ENCODE results near the gene RPL31.

The RPL31 gene

DNA sequence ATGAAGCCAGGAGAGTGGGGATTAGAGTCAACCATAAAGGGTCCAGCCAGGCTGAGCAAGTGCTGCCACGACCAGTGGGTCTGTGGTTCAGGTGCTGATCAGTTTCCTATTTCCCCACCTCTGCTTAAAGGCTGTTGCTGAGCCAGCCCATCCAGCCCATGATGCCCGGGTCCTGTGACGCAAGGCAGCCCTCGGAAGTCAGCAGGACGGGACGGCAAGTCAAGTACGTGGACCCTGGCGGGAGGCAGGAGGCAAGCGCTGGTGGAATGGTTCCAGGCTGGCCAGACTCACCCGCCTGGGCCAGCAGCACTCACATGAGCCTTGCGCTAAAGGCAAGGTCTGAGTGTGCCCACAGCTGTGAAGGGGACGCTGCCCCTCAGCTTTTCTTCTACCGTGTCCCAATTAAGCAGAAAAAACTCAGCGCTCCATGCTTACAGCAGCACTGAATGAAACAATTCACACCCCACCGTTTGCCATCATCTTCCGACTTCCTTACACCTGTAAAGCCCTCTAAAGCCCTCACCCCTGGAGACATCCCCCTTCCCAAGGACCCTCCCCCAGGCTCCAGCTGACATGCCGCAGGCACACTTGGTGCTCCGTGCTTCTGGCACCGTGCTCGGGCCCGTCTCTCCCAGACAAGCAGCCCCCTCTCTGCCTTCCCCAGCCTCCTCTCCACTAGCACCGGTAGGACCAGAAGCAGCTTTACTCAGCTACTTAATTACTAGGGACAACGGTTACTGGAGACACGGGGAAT lies 11.3 kb upstream of the RPL31 start:
- H3K4me3 ChIP-seq = no peak overlapping the region
- H3K27ac ChIP-seq = no peak overlapping the region

DNA sequence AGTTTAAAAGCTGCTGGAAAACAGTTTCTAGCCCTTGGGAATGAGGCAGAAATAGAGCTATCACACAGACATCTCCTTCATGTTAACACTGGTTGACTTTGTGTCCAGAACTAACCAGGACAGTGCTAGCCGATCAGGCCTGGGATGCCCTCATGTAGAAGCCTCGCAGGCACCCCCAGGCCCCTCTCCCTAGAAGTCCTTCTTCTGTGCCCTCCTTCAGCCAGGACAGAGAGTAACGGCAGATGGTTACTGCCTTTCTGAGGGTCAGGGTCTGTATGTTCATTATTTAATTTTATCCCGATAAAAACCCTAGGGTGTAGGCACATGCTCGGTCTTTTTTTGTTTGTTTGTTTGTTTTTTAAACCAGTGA lies 10.7 kb upstream of the RPL31 start:
- H3K27ac ChIP-seq = no peak overlapping the region
- H3K4me3 ChIP-seq = no peak overlapping the region

DNA sequence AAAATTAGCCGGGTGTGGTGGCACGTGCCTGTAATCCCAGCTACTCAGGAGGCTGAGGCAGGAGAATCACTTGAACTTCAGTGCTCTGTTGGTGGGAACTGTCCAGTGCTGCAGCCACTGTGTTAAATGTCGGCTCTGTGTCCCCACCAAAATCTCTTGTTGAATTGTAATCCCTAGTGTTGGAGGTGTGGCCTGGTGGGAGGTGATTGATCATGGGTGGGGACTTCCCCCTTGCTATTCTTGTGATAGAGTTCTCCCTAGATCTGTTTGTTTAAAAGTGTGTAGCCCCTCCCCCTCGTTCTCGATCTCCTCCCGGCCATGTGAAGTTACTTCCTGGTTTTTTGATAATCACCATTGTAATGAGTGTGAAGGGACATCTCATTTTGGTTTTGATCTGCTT lies 9.8 kb upstream of the RPL31 start:
- H3K4me3 ChIP-seq = no peak overlapping the region
- H3K27ac ChIP-seq = no peak overlapping the region

DNA sequence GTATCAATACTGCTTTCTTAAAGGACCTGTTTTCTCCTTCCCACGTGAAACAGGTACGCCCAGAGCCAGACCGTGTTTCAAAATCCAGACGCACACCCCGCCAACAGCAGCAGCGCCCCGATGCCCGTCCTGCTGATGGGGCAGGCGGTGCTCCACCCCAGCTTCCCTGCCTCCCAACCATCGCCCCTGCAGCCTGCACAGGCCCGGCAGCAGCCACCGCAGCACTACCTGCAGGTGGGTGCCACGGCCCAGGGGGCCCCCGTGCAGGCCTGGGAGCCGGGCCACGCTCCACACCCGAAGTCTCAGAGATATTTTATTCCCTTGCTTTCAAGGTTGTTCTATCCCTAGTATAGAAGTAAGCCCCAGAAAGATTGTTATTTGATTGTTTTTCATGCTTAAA lies 8.8 kb upstream of the RPL31 start:
- H3K4me3 ChIP-seq = no peak overlapping the region
- H3K27ac ChIP-seq = no peak overlapping the region

DNA sequence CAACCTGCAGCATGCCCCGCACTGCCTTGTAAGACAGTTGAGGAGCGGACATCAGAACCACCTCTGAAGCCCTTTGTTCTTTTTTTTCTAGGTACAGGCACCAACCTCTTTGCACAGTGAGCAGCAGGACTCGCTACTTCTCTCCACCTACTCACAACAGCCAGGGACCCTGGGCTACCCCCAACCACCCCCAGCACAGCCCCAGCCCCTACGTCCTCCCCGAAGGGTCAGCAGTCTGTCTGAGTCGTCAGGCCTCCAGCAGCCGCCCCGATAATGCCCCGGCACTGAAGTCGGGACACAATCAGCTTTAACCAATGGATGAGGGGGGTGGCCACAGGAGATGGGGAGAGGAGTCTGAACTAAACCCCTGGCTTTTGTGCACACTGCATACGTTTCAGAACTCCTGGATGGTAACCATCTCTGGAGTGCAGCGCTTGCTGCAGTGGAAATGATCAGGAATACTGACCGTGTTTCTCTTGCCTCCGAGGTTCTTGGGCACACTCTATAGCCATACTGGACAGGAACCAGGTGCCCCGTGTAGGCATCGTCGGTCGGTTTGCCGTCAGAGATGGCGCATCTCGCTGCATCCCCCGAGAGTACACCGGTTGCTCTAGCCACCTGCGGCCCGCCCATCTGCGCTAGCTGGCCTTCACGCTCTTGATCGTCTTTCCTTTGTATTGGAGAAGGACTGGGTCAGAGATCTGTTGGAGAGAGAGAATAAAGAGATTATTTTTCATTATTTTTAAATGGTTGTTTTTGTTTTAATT lies 6.6 kb upstream of the RPL31 start:
- no peak overlapping the region for H3K4me3 ChIP-seq
- H3K27ac ChIP-seq = no peak overlapping the region

DNA sequence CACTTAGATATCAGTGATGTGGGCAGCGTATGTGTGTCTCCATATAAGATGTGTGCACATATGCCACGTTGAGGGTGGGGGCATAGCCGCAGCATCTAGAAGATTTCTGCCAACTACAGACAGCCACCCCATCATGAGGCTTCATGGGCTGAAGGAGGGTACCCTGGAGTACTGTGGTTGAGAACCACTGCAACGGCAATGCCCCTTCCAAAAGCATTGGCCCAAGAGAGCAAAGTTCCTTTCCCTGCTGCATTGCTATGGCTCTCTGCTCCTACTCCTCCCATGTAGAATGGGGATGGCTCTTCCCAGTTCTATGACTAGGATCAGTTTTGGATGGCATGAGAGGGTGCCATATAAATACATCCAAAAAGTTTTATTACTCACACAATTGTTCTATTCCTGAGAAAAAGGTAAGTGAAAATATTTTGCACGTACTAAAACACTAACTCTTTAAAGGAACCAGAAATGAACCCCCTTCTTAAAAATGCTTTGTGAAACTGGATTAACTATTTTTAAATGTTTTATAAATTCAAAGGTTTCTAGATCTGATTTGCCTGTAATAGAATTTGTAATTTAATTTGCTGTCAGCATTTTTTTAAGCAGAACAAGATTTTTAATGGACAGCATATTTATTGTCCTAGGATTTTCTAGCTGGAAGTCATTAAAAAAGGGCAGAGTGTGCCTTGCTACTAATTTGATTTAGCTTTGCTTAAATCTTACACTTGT lies 4.4 kb upstream of the RPL31 start:
- no peak overlapping the region for H3K4me3 ChIP-seq
- no peak overlapping the region for H3K27ac ChIP-seq

DNA sequence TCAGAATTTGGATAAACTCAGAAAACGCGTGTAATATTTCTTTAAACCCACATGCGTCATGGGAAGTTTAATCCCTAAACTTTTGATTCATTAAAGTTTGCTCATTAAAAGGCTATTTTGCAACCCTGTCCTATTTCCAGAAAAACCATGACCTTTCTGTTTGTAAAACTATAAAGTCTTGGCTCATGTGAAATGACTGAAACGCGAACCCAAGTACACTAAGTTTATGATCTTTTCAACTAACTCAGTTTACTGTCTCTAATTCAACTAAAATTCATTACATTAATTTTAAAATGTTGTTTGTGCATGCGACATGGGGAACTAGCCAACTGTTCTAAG lies 3.9 kb upstream of the RPL31 start:
- H3K27ac ChIP-seq = no peak overlapping the region
- no peak overlapping the region for H3K4me3 ChIP-seq

DNA sequence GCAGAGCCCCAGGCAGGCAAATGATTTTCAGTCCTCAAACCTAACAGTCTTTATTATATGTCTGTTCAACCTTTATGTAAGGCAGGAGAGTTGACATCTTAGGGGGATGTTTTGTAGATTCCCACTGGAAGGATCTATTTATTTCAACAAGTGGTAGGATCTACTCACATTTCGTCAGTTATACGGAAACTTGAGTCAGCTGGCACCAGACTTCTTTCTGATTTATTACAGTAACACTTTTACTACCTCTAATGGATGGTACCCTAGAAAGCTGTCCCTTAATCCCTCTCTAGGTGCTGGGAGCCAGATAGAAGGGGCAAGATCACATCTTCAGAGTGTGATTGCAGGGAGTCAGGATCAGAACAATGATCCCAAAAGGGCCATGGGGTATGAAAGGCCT lies 2.1 kb upstream of the RPL31 start:
- H3K27ac ChIP-seq = no peak overlapping the region
- no peak overlapping the region for H3K4me3 ChIP-seq

DNA sequence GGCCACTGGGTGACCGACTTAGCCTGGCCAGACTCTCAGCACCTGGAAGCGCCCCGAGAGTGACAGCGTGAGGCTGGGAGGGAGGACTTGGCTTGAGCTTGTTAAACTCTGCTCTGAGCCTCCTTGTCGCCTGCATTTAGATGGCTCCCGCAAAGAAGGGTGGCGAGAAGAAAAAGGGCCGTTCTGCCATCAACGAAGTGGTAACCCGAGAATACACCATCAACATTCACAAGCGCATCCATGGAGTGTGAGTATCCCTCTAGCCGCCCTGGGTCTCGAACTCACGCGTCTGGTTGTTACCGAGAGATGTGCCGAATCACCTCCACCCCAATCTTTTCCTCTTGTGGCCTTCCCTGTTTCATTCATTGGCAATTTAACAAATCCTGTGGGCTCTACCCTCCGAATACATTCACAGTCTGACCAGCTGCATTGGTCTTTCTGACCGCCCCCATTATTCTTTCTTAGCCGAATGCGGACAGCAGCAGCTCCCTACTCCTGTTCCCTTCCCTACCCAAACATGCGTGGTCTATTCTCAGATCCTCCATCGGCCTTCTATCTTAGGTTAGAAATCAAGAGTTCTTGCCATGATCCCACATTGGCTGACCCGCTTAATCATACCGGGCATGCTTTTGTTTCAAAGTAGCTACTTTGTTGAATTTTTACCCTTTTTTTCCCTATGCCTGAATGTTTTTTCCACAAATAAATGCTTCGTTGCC lies 631 bp downstream of the RPL31 start:
- H3K27ac ChIP-seq = peak overlapping the region; percentile 78 to 97 (median 88)
- H3K4me3 ChIP-seq = peak overlapping the region; percentile 59 to 96 (median 84)

DNA sequence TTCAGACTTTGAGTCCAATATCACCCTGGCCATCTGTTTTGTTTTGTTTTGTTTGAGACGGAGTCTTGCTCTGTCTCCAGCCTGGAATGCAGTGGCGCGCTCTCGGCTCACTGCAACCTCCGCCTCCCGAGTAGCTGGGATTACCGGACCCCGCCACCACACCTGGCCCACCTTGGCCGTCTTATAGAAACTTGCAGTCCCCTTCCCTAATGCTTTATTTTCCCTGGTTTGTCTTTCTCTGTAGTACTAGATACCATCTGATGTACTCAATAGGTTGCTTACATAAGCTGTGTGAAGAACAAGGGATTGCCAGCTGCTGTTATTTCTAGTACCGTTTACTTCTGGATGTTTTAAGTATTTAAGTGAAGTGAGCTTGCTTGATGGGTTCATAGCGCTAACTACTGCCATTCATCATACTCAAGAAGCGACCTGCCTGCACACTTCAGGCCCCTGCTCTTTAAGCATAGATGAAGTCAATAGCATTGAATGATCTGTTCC lies 1.2 kb downstream of the RPL31 start:
- peak overlapping the region; percentile 59 to 96 (median 84) for H3K4me3 ChIP-seq

DNA sequence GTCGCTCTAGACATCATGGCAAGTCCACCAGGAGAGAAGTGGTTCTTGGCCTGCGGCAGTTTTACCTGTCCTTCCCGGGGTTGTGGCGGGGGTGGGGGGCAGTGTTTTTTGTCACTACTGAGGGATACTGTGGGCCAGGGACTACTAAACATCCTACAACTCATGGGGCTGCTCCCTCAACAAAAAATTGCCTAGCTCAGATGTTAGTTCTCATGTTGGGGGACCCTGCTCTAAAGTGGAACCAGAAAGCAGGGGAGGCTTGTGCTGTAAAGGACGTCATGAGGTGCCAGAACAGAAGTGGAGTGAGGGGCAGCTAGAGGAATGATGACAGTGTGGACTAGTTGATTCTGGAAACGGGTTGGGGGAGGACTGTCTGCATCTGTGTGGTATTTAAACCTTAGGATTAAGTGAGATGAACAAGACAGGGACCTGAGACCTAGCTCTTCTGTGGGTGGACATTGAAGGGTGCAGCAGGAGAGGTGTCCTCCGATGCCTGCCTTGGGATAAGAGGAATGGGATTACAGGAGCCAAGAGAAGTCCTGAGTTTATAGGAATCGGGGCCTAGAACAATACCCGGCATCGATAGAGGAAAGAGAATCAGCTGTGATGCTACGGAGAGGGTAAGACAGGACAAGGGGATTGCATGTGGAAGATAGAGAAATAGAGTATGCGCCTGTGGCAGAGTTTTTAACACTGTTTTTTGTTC lies 2.7 kb downstream of the RPL31 start:
- Histone ChIP-seq H3K27ac (no peak overlapping the region), H3K4me3 (no peak overlapping the region)

More for the DNA sequence above, 1.2 kb downstream of the RPL31 start:
- H3K27ac ChIP-seq = peak overlapping the region in 17 of 21 experiments; percentile 14 to 97 (median 90)

DNA sequence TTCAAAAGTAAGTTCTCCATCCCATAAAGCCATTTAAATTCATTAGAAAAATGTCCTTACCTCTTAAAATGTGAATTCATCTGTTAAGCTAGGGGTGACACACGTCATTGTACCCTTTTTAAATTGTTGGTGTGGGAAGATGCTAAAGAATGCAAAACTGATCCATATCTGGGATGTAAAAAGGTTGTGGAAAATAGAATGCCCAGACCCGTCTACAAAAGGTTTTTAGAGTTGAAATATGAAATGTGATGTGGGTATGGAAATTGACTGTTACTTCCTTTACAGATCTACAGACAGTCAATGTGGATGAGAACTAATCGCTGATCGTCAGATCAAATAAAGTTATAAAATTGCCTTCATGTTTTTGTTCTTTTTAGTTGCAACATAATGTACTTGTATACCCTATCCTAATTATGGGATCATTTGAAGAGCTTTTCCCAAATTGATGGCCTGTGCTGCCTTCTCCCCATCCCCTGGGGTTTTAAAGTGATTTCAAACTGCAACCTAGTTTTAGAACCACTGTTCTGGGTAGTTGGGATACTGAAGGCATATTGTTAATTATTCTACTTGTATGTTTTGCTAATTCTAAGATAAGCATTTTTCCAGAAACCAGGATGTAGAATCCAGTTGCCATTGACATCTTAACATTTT lies 4.1 kb downstream of the RPL31 start:
- Histone ChIP-seq H3K27ac (no peak overlapping the region), H3K4me3 (no peak overlapping the region)

DNA sequence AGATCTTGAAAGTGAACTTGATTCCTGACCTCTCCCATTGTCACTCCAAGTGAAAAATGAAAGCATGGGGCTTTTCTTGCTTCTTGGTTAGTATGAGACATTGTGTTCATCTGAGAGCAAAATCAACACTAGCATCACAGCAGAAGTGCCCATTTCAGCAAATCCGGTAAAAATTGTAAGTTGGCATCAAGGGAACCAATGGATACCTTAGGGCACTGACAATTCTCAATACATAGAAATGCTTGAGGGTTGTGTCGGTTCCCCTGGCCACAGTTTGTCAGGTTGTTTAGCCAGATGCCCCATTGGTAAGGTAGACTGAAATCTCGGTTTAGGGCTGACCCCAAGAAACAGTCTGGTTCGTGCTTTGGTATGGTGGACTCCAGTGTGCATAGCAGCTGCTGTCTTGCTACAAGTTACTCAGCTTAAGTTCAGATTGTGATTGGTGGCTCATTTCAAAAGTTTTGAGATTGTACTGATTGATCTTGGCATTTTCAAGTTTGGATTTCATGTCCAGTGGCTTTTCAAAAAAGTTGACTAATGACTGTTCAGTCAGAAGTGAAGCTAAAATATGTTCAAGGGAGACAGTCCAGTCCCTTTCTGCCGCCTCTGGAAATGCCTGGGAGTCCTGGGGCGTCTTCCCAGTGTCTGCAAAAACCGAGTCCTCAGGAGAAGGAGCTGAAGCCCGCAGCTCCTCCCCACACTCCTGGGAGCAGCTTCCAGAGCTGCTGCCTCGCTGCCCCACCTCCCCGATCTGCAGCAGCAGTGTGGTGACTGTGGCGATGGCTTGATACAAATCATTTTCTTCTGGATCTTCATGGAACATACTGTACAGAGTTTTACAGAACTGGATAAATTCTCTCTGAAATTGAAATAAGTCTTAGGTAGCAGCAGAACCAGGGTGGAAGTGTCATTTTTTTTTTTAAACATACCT lies 5.6 kb downstream of the RPL31 start:
- no peak overlapping the region for H3K4me3 ChIP-seq
- H3K27ac ChIP-seq = no peak overlapping the region

DNA sequence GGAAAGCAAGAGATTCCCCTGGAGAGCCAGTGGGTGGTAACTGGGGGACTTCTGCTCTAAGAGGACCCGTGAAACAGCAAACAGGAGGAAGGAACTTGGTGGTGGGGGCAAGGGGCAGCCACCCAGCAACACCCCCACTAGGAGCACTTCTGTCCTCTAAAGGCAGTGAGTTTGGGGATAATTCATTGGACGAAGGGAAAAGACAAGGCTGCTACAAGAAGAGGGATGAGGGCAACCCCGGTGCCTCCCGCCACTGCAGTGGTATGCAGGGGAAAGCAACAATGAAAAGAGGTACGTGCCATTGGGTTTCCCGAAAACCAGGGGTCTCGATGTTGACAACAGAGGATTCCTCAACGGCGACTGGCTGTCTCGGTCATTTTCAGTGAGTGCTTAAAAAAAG lies 9.1 kb downstream of the RPL31 start:
- Histone ChIP-seq H3K4me3 (no peak overlapping the region), H3K27ac (no peak overlapping the region)

DNA sequence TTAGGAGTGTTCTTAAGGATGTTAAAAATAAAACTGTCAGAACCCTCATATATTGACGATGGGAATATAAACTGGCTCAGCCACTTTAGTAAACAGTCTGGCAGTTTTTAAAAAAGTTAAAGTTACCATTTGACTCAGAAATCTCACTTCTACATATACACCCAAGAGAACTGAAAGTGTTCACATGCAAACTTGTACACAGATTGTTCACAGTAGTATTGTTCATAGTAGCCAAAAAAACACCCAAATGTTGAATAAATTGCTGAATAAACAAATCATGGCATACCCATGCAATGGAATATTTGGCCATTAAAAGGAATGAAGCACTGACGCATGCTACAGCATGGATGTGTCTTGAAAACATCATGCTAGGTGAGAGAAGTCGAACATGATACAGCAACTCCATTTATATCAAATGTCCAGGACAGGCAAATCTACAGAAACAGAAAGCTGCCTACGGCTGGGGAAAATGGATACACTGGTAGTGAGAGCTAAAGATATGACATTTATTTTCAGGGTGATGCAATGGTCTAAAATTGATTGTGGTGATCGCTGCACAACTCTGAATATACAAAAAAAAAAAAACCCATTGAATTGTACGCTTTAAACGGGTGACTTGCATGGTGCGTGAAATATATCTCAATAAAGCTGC lies 10.1 kb downstream of the RPL31 start:
- Histone ChIP-seq H3K4me3 (no peak overlapping the region), H3K27ac (no peak overlapping the region)

DNA sequence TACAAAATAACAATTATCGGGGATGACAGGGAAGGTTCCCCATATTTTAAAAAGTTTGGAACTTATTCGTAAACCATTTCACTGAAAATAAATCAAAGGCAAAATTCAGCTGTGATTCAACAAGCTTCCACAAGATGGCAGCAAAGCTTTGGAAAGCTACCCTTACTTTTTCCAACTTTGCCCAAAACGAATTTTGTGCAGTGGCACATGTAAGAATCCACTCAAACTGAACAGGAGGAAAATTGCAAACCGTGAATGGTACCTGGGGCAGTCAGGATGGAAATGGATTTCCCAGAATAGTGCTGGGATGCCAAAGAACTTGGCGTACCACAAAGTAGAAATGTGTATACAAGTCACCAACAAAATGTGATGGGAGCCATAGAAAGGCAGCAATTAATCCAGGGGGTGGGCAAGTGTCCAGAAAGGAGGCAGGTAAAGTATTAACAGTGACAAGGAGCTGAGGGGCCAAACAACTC lies 10.7 kb downstream of the RPL31 start:
- Histone ChIP-seq H3K27ac (no peak overlapping the region), H3K4me3 (no peak overlapping the region)

DNA sequence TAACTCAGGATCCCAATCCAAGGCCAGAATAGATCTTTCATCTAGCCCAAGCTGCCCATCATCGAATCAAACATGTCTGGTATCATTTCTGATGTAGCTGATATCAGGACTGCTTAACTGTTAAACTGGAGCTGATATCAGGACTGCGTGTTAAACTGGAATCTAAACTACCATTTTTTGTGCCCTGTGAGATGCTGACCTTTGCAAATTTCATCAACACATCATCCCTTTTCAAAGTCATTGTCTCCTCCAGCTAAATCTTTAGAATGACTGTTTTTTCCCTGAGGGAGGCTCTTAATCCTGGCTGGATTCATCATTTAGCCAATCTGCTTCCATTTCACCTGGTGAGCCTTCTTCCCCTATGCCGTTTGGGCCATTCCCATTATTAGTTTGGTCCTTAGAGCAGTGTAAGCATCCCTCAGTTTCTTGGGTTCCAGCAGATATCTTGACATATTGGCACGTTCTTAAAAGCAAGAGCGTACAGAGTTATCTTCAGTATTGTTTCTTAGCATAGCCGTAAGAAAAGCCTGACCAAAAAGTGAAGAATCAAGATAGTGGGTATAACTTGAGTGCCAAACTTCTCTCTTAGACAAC lies 12.3 kb downstream of the RPL31 start:
- H3K4me3 ChIP-seq = no peak overlapping the region
- no peak overlapping the region for H3K27ac ChIP-seq
